Upper lobe of left lung (tissue), 4 donors: Measurements from ENCODE around the gene BBLN.

Experiments
- EP300 ChIP-seq, 4 donors: sonication (generic); formaldehyde crosslinking; IDR thresholded peaks; one replicate each; pipeline ENCODE4 v1.5.1; 2017; ENCODE audit warnings: antibody characterized with exemption in 4 of 4, control low read depth in 2 of 4
- POLR2A ChIP-seq, 4 donors: fragments of 450-650 bp; IDR thresholded peaks; one replicate each; pipeline ENCODE4 v1.5.1; 2016 to 2017; ENCODE audit warnings: antibody characterized with exemption in 4 of 4, mild to moderate bottlenecking in 2 of 4
- POLR2AphosphoS5 ChIP-seq, 2 donors: sonication (generic); formaldehyde crosslinking; IDR thresholded peaks; one replicate each; pipeline ENCODE4 v1.5.1; 2017; ENCODE audit warnings: antibody characterized with exemption in 2 of 2
- TF ChIP-seq, protein P1 (sequence below), 6 experiments: fragments of 450-650 bp in 4 of 6; fragments of 200-600 bp in 2 of 6; sonication (generic) in 2 of 6; IDR thresholded peaks; one replicate each; pipeline ENCODE4 v1.5.1; 2016 to 2019; ENCODE audit warnings: antibody characterized with exemption in 6 of 6

GRCh38 chr9:128141604-128142003, 18.5 kb upstream of the BBLN start:
- TF ChIP-seq POLR2A (IDR thresholded peaks at IDR 0.05) (no peak), POLR2AphosphoS5 (IDR thresholded peaks at IDR 0.05) (no peak), EP300 (IDR thresholded peaks at IDR 0.05) (no peak)
- TF ChIP-seq, protein P1, sequence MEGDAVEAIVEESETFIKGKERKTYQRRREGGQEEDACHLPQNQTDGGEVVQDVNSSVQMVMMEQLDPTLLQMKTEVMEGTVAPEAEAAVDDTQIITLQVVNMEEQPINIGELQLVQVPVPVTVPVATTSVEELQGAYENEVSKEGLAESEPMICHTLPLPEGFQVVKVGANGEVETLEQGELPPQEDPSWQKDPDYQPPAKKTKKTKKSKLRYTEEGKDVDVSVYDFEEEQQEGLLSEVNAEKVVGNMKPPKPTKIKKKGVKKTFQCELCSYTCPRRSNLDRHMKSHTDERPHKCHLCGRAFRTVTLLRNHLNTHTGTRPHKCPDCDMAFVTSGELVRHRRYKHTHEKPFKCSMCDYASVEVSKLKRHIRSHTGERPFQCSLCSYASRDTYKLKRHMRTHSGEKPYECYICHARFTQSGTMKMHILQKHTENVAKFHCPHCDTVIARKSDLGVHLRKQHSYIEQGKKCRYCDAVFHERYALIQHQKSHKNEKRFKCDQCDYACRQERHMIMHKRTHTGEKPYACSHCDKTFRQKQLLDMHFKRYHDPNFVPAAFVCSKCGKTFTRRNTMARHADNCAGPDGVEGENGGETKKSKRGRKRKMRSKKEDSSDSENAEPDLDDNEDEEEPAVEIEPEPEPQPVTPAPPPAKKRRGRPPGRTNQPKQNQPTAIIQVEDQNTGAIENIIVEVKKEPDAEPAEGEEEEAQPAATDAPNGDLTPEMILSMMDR (IDR thresholded peaks at IDR 0.05): no peak
